Erythroblast (primary cell): ENCODE data around the gene LCORL.

ENCODE experiments used
- GATA1 ChIP-seq: IDR thresholded peaks from 2 replicates; pipeline ENCODE4 v1.6.1; 2011; ENCODE audit warnings: low read depth, mild to moderate bottlenecking, control low read depth, low read length, moderate library complexity
- POLR2A ChIP-seq: IDR thresholded peaks from 2 replicates; pipeline ENCODE4 v1.6.1; 2011; ENCODE audit warnings: mild to moderate bottlenecking, low read length

DNA sequence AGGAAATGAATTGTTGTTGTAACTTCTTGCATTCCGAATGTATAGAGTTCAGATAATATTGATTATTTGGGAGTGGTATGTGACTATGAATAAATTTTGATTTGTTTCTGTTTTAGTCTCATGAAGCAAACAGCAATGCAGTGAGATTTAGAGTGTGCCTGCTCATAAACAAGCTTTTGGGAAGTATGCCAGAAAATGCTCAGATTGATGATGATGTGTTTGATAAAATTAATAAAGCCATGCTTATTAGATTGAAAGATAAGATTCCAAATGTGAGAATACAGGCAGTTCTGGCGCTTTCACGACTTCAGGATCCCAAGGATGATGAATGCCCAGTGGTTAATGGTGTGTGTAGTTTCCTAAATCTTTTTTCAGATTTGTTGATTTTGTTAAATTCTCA, 208.8 kb downstream of the LCORL start:
- TF ChIP-seq POLR2A (no peak), GATA1 (no peak)
